WTC11 (cell line): ENCODE measurements around the gene ARHGEF39. TPM values are rescaled to one million over a fixed set of nuclear protein-coding genes. Genes with fewer than 3 reads are reported as not detected.
A peak's percentile ranks its signal among the peaks of the same experiment; 100 is the strongest.

Experiments used
- ATAC-seq: fragments of 200-7000 bp; cut with Tn5 transposase; 2 replicates; pipeline ENCODE4 v1.10.0; 2021; ENCODE audit warnings: mild to moderate bottlenecking, moderate library complexity
- CTCF ChIA-PET: fragments of 300-600 bp; sonication (Branson Sonifier 250); formaldehyde crosslinking; loops from one replicate; lab custom pipeline; 2021; ENCODE audit warnings: antibody characterized with exemption; lab: Charles Lee
- POLR2A ChIA-PET: fragments of 350-600 bp; sonication (Branson Sonifier 250); formaldehyde crosslinking; loops from one replicate; lab custom pipeline; 2021; ENCODE audit warnings: antibody characterized with exemption; lab: Charles Lee
- DNase-seq: peaks from one replicate; pipeline ENCODE4 v3.0.0; 2021; ENCODE audit warnings: low spot score
- H3K27ac Mint-ChIP-seq: 2 replicates; pipeline ENCODE4 v1.8.0; 2021; ENCODE audit warnings: mixed read lengths
- H3K27me3 Mint-ChIP-seq: 2 replicates; pipeline ENCODE4 v1.8.0; 2021; ENCODE audit warnings: low read depth, mild to moderate bottlenecking, moderate library complexity, mixed read lengths
- H3K36me3 Mint-ChIP-seq: 2 replicates; pipeline ENCODE4 v1.8.0; 2021; ENCODE audit warnings: mixed read lengths
- H3K4me1 Mint-ChIP-seq: 2 replicates; pipeline ENCODE4 v1.8.0; 2022; ENCODE audit warnings: mixed read lengths
- H3K4me3 Mint-ChIP-seq: 2 replicates; pipeline ENCODE4 v1.8.0; 2021; ENCODE audit warnings: mild to moderate bottlenecking, moderate library complexity, mixed read lengths
- H3K9me3 Mint-ChIP-seq: 2 replicates; pipeline ENCODE4 v1.8.0; 2021; ENCODE audit warnings: mixed read lengths
- ARID4B ChIP-seq: sonication (generic); formaldehyde crosslinking; IDR thresholded peaks from 2 replicates; pipeline ENCODE4 v1.8.0; 2023; ENCODE audit warnings: missing genetic modification reagents, mild to moderate bottlenecking, borderline replicate concordance
- CTCF ChIP-seq: fragments of 200-600 bp; IDR thresholded peaks from 2 replicates; pipeline ENCODE4 v1.8.0; 2022; ENCODE audit warnings: antibody characterized with exemption
- ERG ChIP-seq: fragments of 250-450 bp; sonication (Bioruptor Pico); IDR thresholded peaks from 2 replicates; pipeline ENCODE4 v1.8.0; 2021; ENCODE audit warnings: mild to moderate bottlenecking
- FOXK1 ChIP-seq: sonication (generic); formaldehyde crosslinking; IDR thresholded peaks from 2 replicates; pipeline ENCODE4 v1.8.0; 2022; ENCODE audit warnings: mild to moderate bottlenecking, moderate library complexity, missing genetic modification reagents
- MAX ChIP-seq: sonication (generic); formaldehyde crosslinking; IDR thresholded peaks from 2 replicates; pipeline ENCODE4 v1.8.0; 2022; ENCODE audit warnings: mild to moderate bottlenecking, missing genetic modification reagents
- MYBL2 ChIP-seq: sonication (generic); formaldehyde crosslinking; IDR thresholded peaks from 2 replicates; pipeline ENCODE4 v1.8.1; 2023; ENCODE audit warnings: mild to moderate bottlenecking, moderate library complexity, missing genetic modification reagents
- NFYB ChIP-seq: sonication (generic); formaldehyde crosslinking; conservative IDR thresholded peaks from 2 replicates; pipeline ENCODE4 v1.8.0; 2022; ENCODE audit warnings: low read depth, missing genetic modification reagents
- NR2C2 ChIP-seq: sonication (generic); formaldehyde crosslinking; IDR thresholded peaks from 2 replicates; pipeline ENCODE4 v1.8.0; 2022; ENCODE audit warnings: mild to moderate bottlenecking, missing genetic modification reagents
- PREB ChIP-seq: sonication (generic); formaldehyde crosslinking; IDR thresholded peaks from 2 replicates; pipeline ENCODE4 v1.8.1; 2022; ENCODE audit warnings: mild to moderate bottlenecking, missing genetic modification reagents, moderate library complexity, borderline replicate concordance
- PRRX2 ChIP-seq: fragments of 250-450 bp; sonication (Bioruptor Pico); IDR thresholded peaks from 2 replicates; pipeline ENCODE4 v1.8.0; 2021; ENCODE audit warnings: mild to moderate bottlenecking
- RORB ChIP-seq: fragments of 250-450 bp; sonication (Bioruptor Pico); IDR thresholded peaks from 2 replicates; pipeline ENCODE4 v1.9.0; 2021; ENCODE audit warnings: mild to moderate bottlenecking
- TCF7 ChIP-seq: sonication (generic); formaldehyde crosslinking; IDR thresholded peaks from 2 replicates; pipeline ENCODE4 v1.8.0; 2022; ENCODE audit warnings: mild to moderate bottlenecking, low read depth, missing genetic modification reagents, moderate library complexity
- USF2 ChIP-seq: sonication (generic); formaldehyde crosslinking; IDR thresholded peaks from 2 replicates; pipeline ENCODE4 v1.8.1; 2023; ENCODE audit warnings: mild to moderate bottlenecking, missing genetic modification reagents, moderate library complexity
- ZNF232 ChIP-seq: sonication (generic); formaldehyde crosslinking; IDR thresholded peaks from 2 replicates; pipeline ENCODE4 v1.8.0; 2022; ENCODE audit warnings: mild to moderate bottlenecking, missing genetic modification reagents
- ZNF263 ChIP-seq: sonication (generic); formaldehyde crosslinking; IDR thresholded peaks from 2 replicates; pipeline ENCODE4 v1.8.1; 2022; ENCODE audit warnings: low read depth, mild to moderate bottlenecking, moderate library complexity, missing genetic modification reagents
- ZNF281 ChIP-seq: sonication (generic); formaldehyde crosslinking; IDR thresholded peaks from 2 replicates; pipeline ENCODE4 v1.8.0; 2023; ENCODE audit warnings: mild to moderate bottlenecking, missing genetic modification reagents
- ZNF317 ChIP-seq: sonication (generic); formaldehyde crosslinking; IDR thresholded peaks from 2 replicates; pipeline ENCODE4 v1.8.1; 2023; ENCODE audit warnings: low read depth, mild to moderate bottlenecking, moderate library complexity, missing genetic modification reagents, borderline replicate concordance
- ZNF396 ChIP-seq: fragments of 250-450 bp; sonication (Bioruptor Pico); IDR thresholded peaks from 2 replicates; pipeline ENCODE4 v1.8.0; 2021; ENCODE audit warnings: mild to moderate bottlenecking, moderate library complexity, borderline replicate concordance
- total RNA-seq: library from RNA; stranded (reverse); gene quantifications from 3 replicates; pipeline ENCODE4 v1.2.3, GENCODE V29; 2021

The ARHGEF39 gene
- total RNA-seq, 1 experiment from 2014 or later, result 23.8 TPM

- peak; percentile 39; the same call in 1 of the 2 replicates for TF ChIP-seq CTCF
- TF ChIP-seq PRRX2 (CRISPR knock-in tag), result peak; percentile 53; the same call in 1 of the 2 replicates
- TF ChIP-seq ZNF232 (CRISPR knock-in tag), result peak; percentile 79; the same call in 1 of the 2 replicates
- 0 out of 2 replicates have a peak, but pooled peaks have one; percentile 36 for TF ChIP-seq ZNF281 (CRISPR knock-in tag)
These were observed 6.6 kb downstream of the ARHGEF39 start, which contains the start of gene CCDC107 (continued) for GRCh38 chr9:35658137-35658967.

GRCh38 chr9:35657546-35658136 lies 7.4 kb downstream of the ARHGEF39 start, which contains the start of gene RMRP:
Gene RMRP, minus strand, starts transcription at chr9:35658019.
- ChIA-PET CTCF (interaction anchor here (0.6 to 10.2 kb wide), 27 partner anchors 8 to 623 kb away, joined by 3 to 127 read pairs (median 5); partner anchors contain the start of genes CREB3, HINT2, SIT1 and TESK1), POLR2A (interaction anchor here (0.7 to 6.8 kb wide), 7 partner anchors 11 to 99 kb away, joined by 3 to 38 read pairs (median 4); partner anchors contain the start of genes TLN1 and TPM2)
- DNase-seq (peak; percentile 96), ATAC-seq (peak; percentile 90)
- Mint-ChIP-seq H3K4me3 (peak within 1 kb of the TSS; percentile 85), H3K9me3 (no peaks in the 10 kb centered on the region), H3K27ac (peak within 1 kb of the TSS; percentile 100), H3K4me1 (peaks cover 20% of the 10 kb centered on the region), H3K36me3 (peaks cover 31% of the 10 kb centered on the region), H3K27me3 (peaks cover 23% of the 10 kb centered on the region)
- TF ChIP-seq USF2 (CRISPR knock-in tag) (peak; percentile 73), NFYB (CRISPR knock-in tag) (0 out of 2 replicates have a peak, but pooled peaks have one; percentile 29), NR2C2 (CRISPR knock-in tag) (peak; percentile 44; the same call in 1 of the 2 replicates), MAX (CRISPR knock-in tag) (peak; percentile 98), ARID4B (CRISPR knock-in tag) (peak; percentile 95), ZNF396 (no peak), MYBL2 (CRISPR knock-in tag) (peak; percentile 67; the same call in 1 of the 2 replicates), PREB (peak; percentile 83; the same call in 1 of the 2 replicates), TCF7 (CRISPR knock-in tag) (no peak), ERG (CRISPR knock-in tag) (peak; percentile 82; the same call in 1 of the 2 replicates), ZNF263 (no peak), ZNF317 (CRISPR knock-in tag) (0 out of 2 replicates have a peak, but pooled peaks have one; percentile 27), RORB (CRISPR knock-in tag) (no peak), FOXK1 (peak; percentile 89)
